Spleen (tissue), 11 donors: ENCODE measurements around the gene ASIC4. TPM values are rescaled to one million over a fixed set of nuclear protein-coding genes. Genes with fewer than 3 reads are reported as not detected.

Experiments used
- DNase-seq: peaks from one replicate; pipeline ENCODE4 v3.0.0-alpha.2; 2020
- H3K27ac ChIP-seq, 8 donors: fragments of 200-600 bp; sonication (generic) in 7 of 8; 1 replicate in 4 of 8; 2 replicates in 4 of 8; pipeline versions ENCODE4 v1.5.0 to v1.8.0; 2016 to 2021; ENCODE audit warnings: inconsistent platforms in 4 of 8, mild to moderate bottlenecking in 4 of 8, moderate library complexity in 1 of 8
- H3K27me3 ChIP-seq, 7 donors: fragments of 200-600 bp; sonication (generic) in 6 of 7; replicated peaks in 1 of 7; 1 replicate in 4 of 7; 2 replicates in 3 of 7; pipeline versions ENCODE4 v1.5.0 to v1.8.0; 2016 to 2021; ENCODE audit warnings: inconsistent platforms in 3 of 7, mild to moderate bottlenecking in 1 of 7
- H3K36me3 ChIP-seq, 6 donors: fragments of 200-600 bp; sonication (generic) in 5 of 6; 1 replicate in 4 of 6; 2 replicates in 2 of 6; pipeline versions ENCODE4 v1.5.0 to v1.8.0; 2016 to 2021; ENCODE audit warnings: inconsistent platforms in 2 of 6
- H3K4me1 ChIP-seq, 6 donors: fragments of 200-600 bp; sonication (generic) in 5 of 6; 1 replicate in 3 of 6; 2 replicates in 3 of 6; pipeline versions ENCODE4 v1.5.0 to v1.8.0; 2016 to 2021; ENCODE audit warnings: inconsistent platforms in 3 of 6
- H3K4me3 ChIP-seq, 8 donors: fragments of 200-600 bp; sonication (generic) in 7 of 8; 1 replicate in 4 of 8; 2 replicates in 4 of 8; pipeline versions ENCODE4 v1.5.0 to v1.8.0; 2016 to 2021; ENCODE audit warnings: inconsistent platforms in 4 of 8, mild to moderate bottlenecking in 4 of 8, moderate library complexity in 2 of 8
- H3K9me3 ChIP-seq, 8 donors: fragments of 200-600 bp; sonication (generic) in 7 of 8; 1 replicate in 4 of 8; 2 replicates in 4 of 8; pipeline versions ENCODE4 v1.5.0 to v1.8.0; 2016 to 2021; ENCODE audit warnings: inconsistent platforms in 4 of 8
- CTCF ChIP-seq, 11 experiments: fragments of 200-600 bp in 7 of 11; fragments of 450-650 bp in 4 of 11; sonication (generic) in 4 of 11; IDR thresholded peaks in 8 of 11; conservative IDR thresholded peaks in 3 of 11; 1 replicate in 7 of 11; 2 replicates in 4 of 11; pipeline versions ENCODE4 v1.4.0 to v1.8.0; 2016 to 2021; ENCODE audit warnings: antibody characterized with exemption in 11 of 11, inconsistent platforms in 4 of 11, mild to moderate bottlenecking in 1 of 11
- POLR2A ChIP-seq, 3 donors: fragments of 450-650 bp; IDR thresholded peaks; one replicate each; pipeline ENCODE4 v1.5.1; 2017; ENCODE audit warnings: antibody characterized with exemption in 3 of 3, mild to moderate bottlenecking in 1 of 3
- POLR2AphosphoS5 ChIP-seq, 3 donors: sonication (generic); formaldehyde crosslinking; IDR thresholded peaks; one replicate each; pipeline ENCODE4 v1.5.1; 2017; ENCODE audit warnings: antibody characterized with exemption in 3 of 3
- WGBS, 5 donors: extraction: QIAGEN DNeasy Blood & Tissue Kit in 3 of 5; methylation state at CpG; one replicate each; pipeline versions ENCODE4 v1.1.5 to v1.1.7; 2013 to 2018; 5-methylcytosine and 5-hydroxymethylcytosine counted together
- intact Hi-C: fragments of 100-400 bp; cut with DNase I; formaldehyde crosslinking; loops from one replicate; pipeline ENCODE4 v1.15.0; 2023; ENCODE audit warnings: low total_unique reads
- polyA plus RNA-seq, 3 donors: library from polyadenylated mRNA; stranded (reverse); fragments of 200-250 nt; gene quantifications; one replicate each; pipeline ENCODE4 v1.2.1, GENCODE V29; 2013
- total RNA-seq, 7 donors: library from RNA; depleted of rRNA in 3 of 7; stranded (reverse); fragments of >200 nt in 3 of 7; fragmentation: NEBNext Ultra II Directional in 4 of 7; extraction: Animal tissue kit (Norgen Biotek cat#: 25700) in 4 of 7; gene quantifications; one replicate each; pipeline versions ENCODE4 v1.1.0 to v1.2.1, GENCODE V29; 2016 to 2021
- donor health status: healthy with polysubstance abuse.
- donor health status: DM: no; HTN: no; CAD: no; lungs with moderate emphysema.
- donor health status: DM: no; HTN: no; CAD: no.
- donor health status: Bipolar disorder and iron deficiency.
- donor health status: healthy.
- donor health status: DM: no; HTN: no; CAD: no.
- donor health status: DM: yes; HTN: yes; CAD: no.

Gene ASIC4
- total and polyA plus RNA-seq, 10 donors: 0.04 to 0.32 (median 0.05) TPM; not detected in 6

GRCh38 chr2:219488149-219488843 is 26.0 kb upstream of the ASIC4 start:
- no peaks in the 10 kb centered on the region for H3K36me3 ChIP-seq
- H3K27ac ChIP-seq: no peak overlapping the region
- H3K4me1 ChIP-seq: peaks cover 0 to 20% (median 16%) of the 10 kb centered on the region in 6 donors
- 84 to 91% (median 86%) methylated on average over 13 to 17 of the region's 17 CpGs for WGBS, 5 donors
- TF ChIP-seq POLR2A (IDR thresholded peaks at IDR 0.05) (no peak), POLR2AphosphoS5 (IDR thresholded peaks at IDR 0.05) (no peak), CTCF (IDR thresholded peaks at IDR 0.05 in 8 of 11, conservative IDR thresholded peaks at IDR 0.05 in 3 of 11) (no peak)
- no peaks in the 10 kb centered on the region for H3K9me3 ChIP-seq
- intact Hi-C loops: no loop called here
- H3K27me3 ChIP-seq: peaks cover 5 to 100% (median 54%) of the 10 kb centered on the region in 7 donors
- no peak overlapping the region for H3K4me3 ChIP-seq
- DNase-seq: no peak

GRCh38 chr2:219488844-219489194 is 25.5 kb upstream of the ASIC4 start:
- Histone ChIP-seq H3K27me3 (peaks cover 5 to 100% (median 54%) of the 10 kb centered on the region in 7 donors), H3K36me3 (no peaks in the 10 kb centered on the region), H3K4me1 (peaks cover 0 to 15% (median 12%) of the 10 kb centered on the region in 6 donors), H3K4me3 (no peak overlapping the region), H3K9me3 (no peaks in the 10 kb centered on the region), H3K27ac (no peak overlapping the region)
- TF ChIP-seq POLR2AphosphoS5 (IDR thresholded peaks at IDR 0.05): no peak
- TF ChIP-seq CTCF (IDR thresholded peaks at IDR 0.05 in 8 of 11, conservative IDR thresholded peaks at IDR 0.05 in 3 of 11): no peak
- no peak for TF ChIP-seq POLR2A (IDR thresholded peaks at IDR 0.05)
- DNase-seq: no peak
- intact Hi-C loops: no loop called here
- 79 to 90% (median 83%) methylated on average over 14 of the region's 14 CpGs for WGBS, 5 donors

GRCh38 chr2:219489315-219489714 is 25.0 kb upstream of the ASIC4 start:
- H3K27me3 ChIP-seq: peaks cover 5 to 100% (median 54%) of the 10 kb centered on the region in 7 donors
- H3K27ac ChIP-seq: no peak overlapping the region
- intact Hi-C loops: no loop called here
- no peaks in the 10 kb centered on the region for H3K36me3 ChIP-seq
- no peak overlapping the region for H3K4me3 ChIP-seq
- WGBS, 5 donors: 69 to 80% (median 76%) methylated on average over 9 of the region's 9 CpGs
- DNase-seq: no peak
- peaks cover 0 to 10% (median 7%) of the 10 kb centered on the region in 6 donors for H3K4me1 ChIP-seq
- no peak for TF ChIP-seq POLR2AphosphoS5 (IDR thresholded peaks at IDR 0.05)
- TF ChIP-seq CTCF (IDR thresholded peaks at IDR 0.05 in 8 of 11, conservative IDR thresholded peaks at IDR 0.05 in 3 of 11): no peak
- TF ChIP-seq POLR2A (IDR thresholded peaks at IDR 0.05): no peak
- no peaks in the 10 kb centered on the region for H3K9me3 ChIP-seq

GRCh38 chr2:219490186-219490585 is 24.1 kb upstream of the ASIC4 start:
- intact Hi-C loops: no loop called here
- no peak for TF ChIP-seq CTCF (IDR thresholded peaks at IDR 0.05 in 8 of 11, conservative IDR thresholded peaks at IDR 0.05 in 3 of 11)
- no peak for TF ChIP-seq POLR2A (IDR thresholded peaks at IDR 0.05)
- no peak for TF ChIP-seq POLR2AphosphoS5 (IDR thresholded peaks at IDR 0.05)
- no peak overlapping the region for H3K27ac ChIP-seq
- peaks cover 0 to 1% (median under 1%) of the 10 kb centered on the region in 6 donors for H3K4me1 ChIP-seq
- H3K36me3 ChIP-seq: no peaks in the 10 kb centered on the region
- H3K9me3 ChIP-seq: no peaks in the 10 kb centered on the region
- peaks cover 0 to 100% (median 53%) of the 10 kb centered on the region in 7 donors for H3K27me3 ChIP-seq
- 79 to 90% (median 85%) methylated on average over 21 to 23 of the region's 23 CpGs for WGBS, 5 donors
- no peak for DNase-seq
- no peak overlapping the region for H3K4me3 ChIP-seq
